Fibroblast of mammary gland (primary cell): Measurements from ENCODE around the gene MRO.

Experiments
- DNase-seq: peaks from one replicate; pipeline ENCODE4 v3.0.0-alpha.2; 2010; ENCODE audit warnings: low read depth
- H3K4me3 ChIP-seq: 2 replicates; pipeline ENCODE4 v1.5.1; 2011; ENCODE audit warnings: low read depth, mild to moderate bottlenecking, low read length, moderate library complexity; ENCODE audit not compliant: control insufficient read depth
- TF ChIP-seq, protein P1 (sequence below): conservative IDR thresholded peaks from 2 replicates; pipeline ENCODE4 v1.5.1; 2011; ENCODE audit warnings: low read depth, low read length, inconsistent platforms; ENCODE audit not compliant: control insufficient read depth, insufficient read depth

The MRO gene

GRCh38 chr18:50749945-50750344 lies 69.9 kb downstream of the MRO start:
- H3K4me3 ChIP-seq, result no peak overlapping the region
- TF ChIP-seq, protein P1, sequence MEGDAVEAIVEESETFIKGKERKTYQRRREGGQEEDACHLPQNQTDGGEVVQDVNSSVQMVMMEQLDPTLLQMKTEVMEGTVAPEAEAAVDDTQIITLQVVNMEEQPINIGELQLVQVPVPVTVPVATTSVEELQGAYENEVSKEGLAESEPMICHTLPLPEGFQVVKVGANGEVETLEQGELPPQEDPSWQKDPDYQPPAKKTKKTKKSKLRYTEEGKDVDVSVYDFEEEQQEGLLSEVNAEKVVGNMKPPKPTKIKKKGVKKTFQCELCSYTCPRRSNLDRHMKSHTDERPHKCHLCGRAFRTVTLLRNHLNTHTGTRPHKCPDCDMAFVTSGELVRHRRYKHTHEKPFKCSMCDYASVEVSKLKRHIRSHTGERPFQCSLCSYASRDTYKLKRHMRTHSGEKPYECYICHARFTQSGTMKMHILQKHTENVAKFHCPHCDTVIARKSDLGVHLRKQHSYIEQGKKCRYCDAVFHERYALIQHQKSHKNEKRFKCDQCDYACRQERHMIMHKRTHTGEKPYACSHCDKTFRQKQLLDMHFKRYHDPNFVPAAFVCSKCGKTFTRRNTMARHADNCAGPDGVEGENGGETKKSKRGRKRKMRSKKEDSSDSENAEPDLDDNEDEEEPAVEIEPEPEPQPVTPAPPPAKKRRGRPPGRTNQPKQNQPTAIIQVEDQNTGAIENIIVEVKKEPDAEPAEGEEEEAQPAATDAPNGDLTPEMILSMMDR, result no peak

DNA sequence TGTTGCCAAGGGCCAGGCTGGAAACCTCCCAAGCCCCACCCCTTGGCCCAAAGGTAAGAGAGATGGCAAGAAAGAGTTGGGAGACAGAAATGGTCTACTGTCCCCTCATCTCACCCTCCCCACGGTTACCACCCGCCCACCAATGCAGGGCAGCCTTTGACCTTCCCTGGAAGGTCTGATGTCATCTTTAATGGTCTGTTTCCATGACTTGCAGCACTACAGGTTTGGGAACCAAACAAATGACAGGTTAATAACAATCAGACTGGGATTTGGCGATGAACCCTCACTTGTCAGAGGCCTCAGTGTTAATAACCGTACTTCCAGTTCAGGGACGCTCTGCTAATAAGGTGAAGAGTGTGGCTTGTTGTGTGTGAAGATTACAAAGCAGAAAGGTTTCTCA lies 70.4 kb downstream of the MRO start:
- H3K4me3 ChIP-seq, result no peak overlapping the region
- TF ChIP-seq, protein P1, result no peak
- DNase-seq, result no peak

More at GRCh38 chr18:50749945-50750344, 69.9 kb downstream of the MRO start:
- DNase-seq, result no peak

DNA sequence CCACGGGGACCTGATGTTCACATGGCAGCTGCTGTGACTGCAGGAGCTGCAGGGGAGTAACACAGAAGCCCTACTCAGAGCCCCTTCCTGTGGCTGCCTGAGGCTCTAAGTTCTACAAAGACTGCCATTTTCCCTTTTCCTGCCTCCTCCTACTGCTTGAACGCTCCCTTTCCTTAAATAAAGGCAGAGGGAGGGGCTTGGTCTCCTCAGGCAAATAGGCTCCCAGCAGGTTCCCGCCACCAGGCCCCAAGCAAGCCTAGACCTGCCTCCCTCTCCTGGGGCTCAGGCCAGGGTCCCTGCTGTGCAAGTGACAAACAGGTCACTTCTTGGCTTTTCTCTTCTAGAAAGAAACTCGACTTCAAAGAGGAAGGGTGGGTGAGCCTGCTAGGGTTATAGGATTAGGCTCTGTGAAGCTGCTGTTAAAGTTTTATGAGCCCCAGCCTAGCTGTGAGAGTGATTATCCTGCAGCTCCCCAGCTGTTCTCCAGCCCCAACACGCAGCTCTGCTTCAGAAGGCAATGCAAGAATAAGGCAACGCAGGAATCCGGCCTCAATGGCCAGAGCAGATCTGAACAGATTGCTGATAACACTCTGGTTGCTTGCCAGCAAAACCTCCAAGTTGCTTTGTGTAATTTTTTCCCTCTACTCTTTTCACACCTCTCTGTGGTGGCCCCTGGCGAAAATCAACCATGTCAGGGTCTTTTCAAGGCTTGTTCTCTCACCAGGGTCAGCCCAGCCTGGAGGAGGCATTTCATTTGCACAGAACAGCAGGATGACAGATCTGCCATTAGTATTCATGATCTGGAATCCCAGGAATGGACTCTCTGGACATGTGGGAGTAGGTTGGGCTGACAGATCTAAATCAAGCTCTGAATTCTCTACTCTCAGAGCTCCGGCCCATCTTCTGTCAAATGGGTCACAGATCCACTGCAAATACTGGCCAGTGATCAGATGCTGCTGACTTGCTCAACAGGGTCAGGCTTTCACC lies 71.3 kb downstream of the MRO start:
- no peak overlapping the region for H3K4me3 ChIP-seq
- DNase-seq, result no peak
- TF ChIP-seq, protein P1, result no peak

DNA sequence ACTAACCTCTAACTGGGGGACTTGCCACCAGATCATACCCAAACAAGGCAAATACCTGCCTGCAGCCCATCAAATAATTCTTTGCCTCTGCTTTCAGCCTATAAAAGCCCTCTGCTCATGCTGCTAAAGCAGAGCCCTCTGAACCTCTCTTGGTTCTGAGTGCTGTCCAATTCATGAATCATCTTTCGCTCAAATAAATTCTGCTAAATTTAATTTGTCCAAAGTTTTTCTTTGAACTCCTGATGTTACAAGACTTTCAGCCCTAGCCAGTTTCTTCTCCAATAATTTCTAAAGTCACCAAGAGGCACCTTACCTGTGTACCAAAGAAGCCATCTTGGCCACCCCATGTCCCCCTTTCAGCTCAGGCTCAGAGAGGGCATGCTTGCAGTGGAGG lies 72.0 kb downstream of the MRO start:
- TF ChIP-seq, protein P1, result no peak
- no peak for DNase-seq
- H3K4me3 ChIP-seq, result no peak overlapping the region

- TF ChIP-seq, protein P1, result no peak
- no peak overlapping the region for H3K4me3 ChIP-seq
- no peak for DNase-seq
Measured at GRCh38 chr18:50745945-50746344, 73.9 kb downstream of the MRO start.
